HG02970 (cell line): ENCODE measurements around the gene CTNNAL1.
"Not testable (repeated sequence)": the region's sequence is repeated elsewhere in the genome, so short reads cannot be mapped to it uniquely, and the experiment has no call there.

Experiments
- ATAC-seq: cut with Tn5 transposase; IDR thresholded peaks from one replicate; pipeline ENCODE4 v1.9.1; 2021; ENCODE audit warnings: mild to moderate bottlenecking, moderate library complexity, moderate number of reproducible peaks; ENCODE audit not compliant: unreplicated experiment, low FRiP score

The CTNNAL1 gene

DNA sequence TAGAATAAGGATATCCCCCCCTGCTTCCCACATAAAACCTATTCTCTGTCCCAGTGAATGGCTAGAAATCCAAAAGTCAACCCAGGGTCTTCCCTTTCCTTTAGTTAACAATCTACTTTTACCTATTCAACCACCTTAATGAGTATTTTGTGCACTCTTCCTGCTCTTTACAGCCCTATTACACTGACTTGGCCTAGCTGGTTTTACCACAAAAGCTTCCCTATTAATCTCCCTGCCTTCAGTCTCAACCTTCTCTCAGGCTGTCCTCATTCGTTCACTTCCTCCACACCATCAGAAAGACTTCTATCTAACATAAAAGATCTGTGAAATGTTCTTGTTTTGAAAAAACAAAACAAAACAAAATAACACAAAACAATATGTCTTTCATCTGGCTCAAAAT, 16.2 kb downstream of the CTNNAL1 start:
- no peak for ATAC-seq

DNA sequence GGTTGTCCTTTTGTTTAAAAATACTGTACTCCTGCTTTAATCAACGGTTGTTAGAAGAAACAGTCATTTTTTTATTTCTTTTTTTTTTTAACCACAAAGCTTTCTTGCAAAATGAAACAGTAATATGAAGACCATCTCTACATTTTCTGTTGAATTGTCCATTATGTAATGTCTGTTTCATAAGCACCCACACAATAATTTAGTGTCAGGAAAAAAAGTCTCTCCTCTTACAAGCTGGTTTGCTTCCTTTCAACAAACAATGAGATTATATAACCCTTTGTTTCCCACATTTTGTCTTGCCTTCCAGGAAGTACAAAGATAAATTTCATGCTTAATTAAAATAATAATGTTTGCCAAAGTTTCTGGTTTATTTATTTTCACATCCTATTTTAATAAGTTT, 16.7 kb downstream of the CTNNAL1 start:
- ATAC-seq: no peak

DNA sequence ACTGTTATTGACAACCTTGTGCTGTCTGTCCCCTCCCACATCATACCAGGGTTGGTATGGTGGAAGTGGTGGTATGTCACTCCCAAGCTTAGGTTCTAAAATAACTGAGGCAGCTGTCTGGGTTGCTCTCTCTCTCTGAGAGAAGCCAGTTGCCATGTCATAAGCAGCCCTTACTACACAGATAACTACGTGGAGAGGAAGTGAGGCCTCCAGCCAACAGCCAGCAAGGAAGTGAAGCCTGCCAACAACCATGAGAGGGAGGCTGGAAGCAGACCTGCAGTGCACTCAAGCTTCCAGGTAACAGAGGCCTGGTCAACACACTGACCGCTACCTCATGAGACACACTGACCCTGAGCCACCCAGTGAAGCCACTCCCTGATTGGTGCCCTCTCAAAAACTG, 18.6 kb downstream of the CTNNAL1 start:
- ATAC-seq: no peak

DNA sequence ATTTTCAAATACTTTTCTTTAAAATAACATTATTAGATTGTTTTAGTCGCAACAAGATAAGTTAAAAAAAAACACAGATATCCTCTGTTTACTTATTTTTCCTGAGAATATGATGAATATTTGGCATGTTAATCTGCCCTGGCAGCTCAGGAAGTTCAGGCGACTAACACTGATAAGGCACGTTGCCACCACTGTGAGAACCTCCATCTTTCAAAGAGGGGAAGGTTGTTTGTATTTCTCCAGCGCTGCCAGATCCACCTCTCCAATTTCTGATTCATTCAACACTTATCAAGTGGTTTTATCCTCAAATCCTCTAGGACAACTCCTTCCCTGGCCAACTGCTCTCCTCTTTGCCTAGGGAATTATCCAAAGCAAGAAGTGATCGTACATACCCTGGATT, 21.8 kb downstream of the CTNNAL1 start:
- no peak for ATAC-seq

- no peak for ATAC-seq
These were observed 29.4 kb downstream of the CTNNAL1 start for GRCh38 chr9:108983885-108984284.

DNA sequence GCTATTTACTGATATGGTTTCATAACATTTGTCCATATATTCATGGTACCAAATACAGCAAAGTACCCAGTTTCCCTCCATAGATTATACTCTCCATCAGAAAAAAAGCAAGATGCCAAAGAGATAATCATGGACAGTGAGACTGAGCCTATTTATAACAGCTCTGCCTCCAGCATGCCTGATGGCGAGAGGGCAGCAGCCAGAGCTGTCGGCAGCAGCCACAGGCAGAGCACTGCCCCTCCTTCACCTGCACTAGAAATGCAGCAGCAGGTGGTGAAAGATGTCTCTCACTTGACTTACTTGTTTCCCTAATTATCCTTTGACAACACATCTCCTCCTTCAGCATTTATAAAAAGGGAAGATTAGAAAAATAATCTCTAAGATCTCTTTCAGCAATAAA, 32.4 kb downstream of the CTNNAL1 start:
- no peak for ATAC-seq

DNA sequence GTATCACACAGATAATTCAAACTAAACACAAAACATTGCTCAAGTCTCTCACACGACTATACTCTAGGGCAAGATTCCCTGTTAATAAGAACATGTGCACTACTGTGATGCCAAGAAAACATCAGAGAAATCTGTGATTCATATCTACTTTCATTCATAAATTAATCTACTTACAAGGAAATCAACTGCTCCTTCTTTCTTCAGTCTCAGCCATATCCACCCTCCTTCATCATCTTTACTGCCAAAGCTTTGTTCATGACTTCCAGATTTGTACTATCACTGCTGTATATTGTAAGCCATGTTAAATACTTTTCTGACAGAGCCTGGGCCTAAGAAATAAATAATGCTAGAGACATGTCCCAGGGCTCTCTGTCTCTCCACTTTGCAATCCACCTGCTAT, 35.1 kb downstream of the CTNNAL1 start:
- no peak for ATAC-seq

DNA sequence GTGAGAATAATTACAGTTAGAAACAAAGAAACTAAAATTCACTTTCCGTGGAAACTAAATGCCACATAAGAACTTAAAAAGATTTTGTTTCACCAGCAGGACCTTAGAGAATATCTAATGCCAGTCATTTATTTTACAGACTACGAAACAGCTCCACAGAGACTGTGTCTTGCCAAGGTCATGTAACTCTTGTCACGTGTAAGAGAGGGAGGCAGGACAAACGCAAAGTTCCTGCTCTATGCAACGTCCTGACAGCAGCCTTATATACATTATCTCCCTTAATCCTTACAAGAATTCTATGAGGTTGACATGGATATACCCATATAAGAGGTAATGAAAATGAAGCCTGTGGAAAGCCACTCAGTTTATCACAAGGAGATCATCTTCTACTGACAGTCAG, 39.4 kb downstream of the CTNNAL1 start:
- ATAC-seq: no peak

DNA sequence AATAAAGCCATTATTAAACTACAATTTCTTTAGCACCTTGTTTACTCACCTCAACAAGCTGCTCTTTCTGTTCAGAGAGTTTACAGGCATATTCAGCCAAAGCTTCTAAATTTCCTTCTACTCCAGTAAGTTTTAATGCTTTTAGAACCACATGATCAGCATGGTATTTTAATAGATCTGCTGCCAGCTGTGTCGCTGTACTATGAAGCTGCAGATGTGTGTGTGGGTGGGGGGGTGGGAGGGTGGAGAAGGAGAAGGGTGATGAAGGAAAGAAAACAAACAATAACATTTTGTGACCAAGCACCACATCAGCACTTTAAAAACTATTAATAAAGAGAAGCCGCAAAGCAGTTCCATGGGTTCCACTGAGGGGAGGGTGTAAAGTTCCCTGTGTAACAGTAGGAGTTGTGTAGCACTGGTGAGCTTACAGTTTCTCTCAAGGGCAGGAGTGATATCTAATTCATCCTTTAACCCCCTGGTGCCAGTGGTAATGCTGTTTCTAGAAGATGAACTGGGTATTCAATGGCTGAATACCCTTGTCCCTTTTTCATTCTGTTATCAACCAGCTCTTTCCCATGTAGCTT, 40.6 kb downstream of the CTNNAL1 start:
- ATAC-seq: no peak

- no peak for ATAC-seq
These were observed 41.1 kb downstream of the CTNNAL1 start for GRCh38 chr9:108972186-108972585.

DNA sequence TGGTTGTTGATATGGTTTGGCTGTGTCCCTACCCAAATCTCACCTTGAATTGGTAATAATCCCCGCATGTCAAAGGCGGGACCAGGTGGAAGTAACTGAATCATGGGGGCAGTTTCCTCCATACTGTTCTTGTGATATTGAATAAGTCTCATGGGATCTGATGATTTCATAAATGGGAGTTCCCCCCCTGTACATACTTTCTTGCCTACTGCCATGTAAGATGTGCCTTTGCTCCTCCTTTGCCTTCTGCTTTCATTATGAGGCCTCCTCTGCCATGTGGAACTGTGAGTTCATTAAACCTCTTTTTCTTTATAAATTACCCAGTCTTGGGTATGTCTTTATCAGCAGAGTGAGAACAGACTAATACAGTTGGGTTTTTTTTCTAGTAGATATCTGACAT, 41.9 kb downstream of the CTNNAL1 start:
- ATAC-seq: not testable (repeated sequence)

DNA sequence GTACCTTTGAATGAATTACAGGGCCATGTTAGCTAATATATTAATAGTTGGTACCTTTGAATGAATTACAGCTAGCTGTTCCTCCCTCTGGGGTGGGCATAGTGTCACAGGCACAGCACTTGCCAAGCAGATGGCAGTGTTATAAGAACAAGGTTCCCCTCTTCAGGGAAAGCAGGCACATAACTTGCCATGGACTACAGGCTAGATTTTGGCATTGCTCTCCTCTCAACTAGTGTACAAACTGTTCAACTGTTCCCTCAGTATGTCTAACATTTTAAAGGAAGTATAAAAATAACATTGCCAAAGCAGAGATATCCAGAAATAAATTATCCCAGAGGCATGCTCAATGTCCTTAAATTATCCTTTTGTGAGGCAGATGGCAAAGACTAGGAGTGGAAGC, 45.4 kb downstream of the CTNNAL1 start:
- no peak for ATAC-seq

DNA sequence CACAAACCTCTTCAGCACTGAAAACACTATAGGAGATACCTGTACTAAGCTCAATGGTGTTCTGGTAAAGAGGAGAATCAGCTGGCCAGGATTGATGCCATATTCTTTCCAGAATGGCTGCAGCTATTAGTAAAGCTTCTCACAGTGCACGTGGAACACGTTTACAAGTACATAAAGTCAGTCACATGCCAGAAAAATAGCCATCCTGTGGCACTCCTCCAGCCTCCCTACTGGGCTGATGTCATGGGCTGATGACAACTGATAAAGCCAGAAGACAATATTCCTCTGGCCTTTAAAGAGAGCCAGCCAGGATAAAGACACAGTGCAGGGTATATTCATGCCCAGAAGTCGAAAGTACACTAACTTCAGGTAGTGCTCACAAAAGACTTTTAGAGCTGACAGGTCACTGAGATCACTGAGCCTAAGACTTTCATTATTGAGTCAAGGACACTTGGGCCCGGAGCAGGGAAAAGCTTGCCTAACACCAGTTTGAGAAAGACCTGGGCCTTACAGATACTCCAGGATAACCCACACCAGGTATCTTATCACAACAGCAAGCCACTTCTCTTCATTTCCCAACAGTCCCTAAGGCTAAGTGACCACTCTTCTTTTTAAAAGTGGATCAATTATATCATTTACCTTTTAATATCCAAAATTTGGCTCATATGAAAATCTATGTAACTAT, 49.7 kb downstream of the CTNNAL1 start:
- ATAC-seq: no peak

GRCh38 chr9:108961151-108961550, 52.1 kb downstream of the CTNNAL1 start:
- no peak for ATAC-seq

DNA sequence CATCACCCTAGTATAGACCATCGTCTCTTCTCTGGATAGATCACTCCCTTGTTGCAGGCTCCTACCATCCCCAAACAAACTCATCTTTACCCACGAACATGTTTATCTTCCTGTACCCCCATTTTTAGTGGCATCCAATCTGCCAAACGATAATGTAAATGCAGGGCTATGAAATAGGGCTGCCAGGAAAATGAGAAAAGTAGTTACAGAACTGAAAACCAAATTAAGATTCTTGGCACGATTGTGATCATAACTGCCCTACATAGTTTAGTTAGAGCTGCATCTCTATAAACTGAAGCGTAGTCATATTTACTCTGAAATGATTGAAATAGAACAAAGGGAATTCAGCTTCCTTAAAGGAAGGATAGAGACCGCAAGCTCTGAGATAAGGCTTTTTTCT, 53.0 kb downstream of the CTNNAL1 start:
- ATAC-seq: no peak

DNA sequence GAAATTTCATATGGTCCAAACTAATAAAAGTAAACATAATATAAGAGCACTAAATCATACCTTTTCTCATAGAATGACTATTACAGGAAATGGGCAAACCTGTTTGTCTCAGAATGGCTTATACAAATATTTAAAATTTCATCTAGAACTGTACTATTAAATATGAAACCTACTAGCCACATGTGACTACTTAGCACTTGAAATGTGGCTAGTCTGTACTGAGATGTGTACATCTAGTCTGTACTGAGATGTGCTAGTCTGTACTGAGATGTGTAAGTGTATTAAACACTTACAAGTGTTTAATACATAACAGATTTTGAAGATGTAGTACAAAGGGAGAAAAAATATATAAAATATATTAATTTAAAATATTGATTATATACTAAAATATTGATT, 56.7 kb downstream of the CTNNAL1 start:
- ATAC-seq: no peak

DNA sequence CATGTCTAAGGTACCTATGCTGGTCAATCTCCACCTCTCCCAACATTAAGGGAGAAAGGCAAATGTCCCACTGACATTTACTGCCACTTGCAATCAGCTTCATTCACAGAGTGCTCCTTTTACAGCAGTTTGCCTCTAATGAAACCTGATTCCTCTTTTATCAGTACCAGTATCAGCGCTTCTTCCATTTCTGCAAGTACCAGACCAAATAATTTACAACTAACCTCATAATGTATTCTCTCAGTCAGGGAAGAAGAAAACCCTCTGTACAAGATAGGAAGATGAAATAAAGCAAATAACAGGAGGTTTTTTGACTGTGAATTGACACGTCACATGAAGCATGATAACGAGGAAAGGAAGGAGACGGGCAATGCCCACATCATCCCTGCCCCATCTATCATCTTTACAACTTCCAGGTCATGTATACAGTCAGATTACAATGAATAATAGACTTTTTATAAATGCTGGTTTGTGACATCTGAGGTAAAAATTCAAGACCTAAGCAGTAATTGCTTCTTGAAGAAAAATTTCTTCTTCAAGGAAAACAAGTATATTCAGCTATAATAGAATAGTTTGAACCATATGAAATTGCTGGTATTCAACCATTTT, 57.2 kb downstream of the CTNNAL1 start:
- ATAC-seq: no peak

- ATAC-seq: no peak
These were observed 59.2 kb downstream of the CTNNAL1 start for GRCh38 chr9:108953983-108954574.

GRCh38 chr9:108951578-108951977, 61.7 kb downstream of the CTNNAL1 start:
- no peak for ATAC-seq

- no peak for ATAC-seq
These were observed 63.1 kb downstream of the CTNNAL1 start for GRCh38 chr9:108950168-108950567.

GRCh38 chr9:108939975-108940374, 73.3 kb downstream of the CTNNAL1 start:
- no peak for ATAC-seq
